ENCODE data around the gene SKIDA1.

Gene SKIDA1

GRCh38 chr10:21519397-21519933 lies 6.0 kb downstream of the SKIDA1 start:
- TF ChIP-seq CTCF (IDR thresholded peaks at IDR 0.05; ENCODE audit: low read depth, low read length, missing control alignments) = no peak
- H3K4me3 ChIP-seq (replicated peaks; ENCODE audit: low read depth, low read length) = peak overlapping the region; percentile 68
- DNase-seq (ENCODE audit: extremely low read depth, low read depth) = no peak

GRCh38 chr10:21518641-21519396 lies 6.7 kb downstream of the SKIDA1 start:
- no peak for DNase-seq (ENCODE audit: extremely low read depth, low read depth)
- H3K4me3 ChIP-seq (replicated peaks; ENCODE audit: low read depth, low read length) = peak overlapping the region; percentile 68
- TF ChIP-seq CTCF (IDR thresholded peaks at IDR 0.05; ENCODE audit: low read depth, low read length, missing control alignments) = no peak

GRCh38 chr10:21518149-21518640 lies 7.3 kb downstream of the SKIDA1 start:
- peak overlapping the region; percentile 68 for H3K4me3 ChIP-seq (replicated peaks; ENCODE audit: low read depth, low read length)
- TF ChIP-seq CTCF (IDR thresholded peaks at IDR 0.05; ENCODE audit: low read depth, low read length, missing control alignments) = no peak
- no peak for DNase-seq (ENCODE audit: extremely low read depth, low read depth)

GRCh38 chr10:21517134-21518031 lies 8.1 kb downstream of the SKIDA1 start:
- peak overlapping the region; percentile 68 for H3K4me3 ChIP-seq (replicated peaks; ENCODE audit: low read depth, low read length)
- DNase-seq (ENCODE audit: extremely low read depth, low read depth) = no peak
- TF ChIP-seq CTCF (IDR thresholded peaks at IDR 0.05; ENCODE audit: low read depth, low read length, missing control alignments) = no peak

GRCh38 chr10:21516242-21517131 lies 9.0 kb downstream of the SKIDA1 start:
- peak overlapping the region; percentile 68 for H3K4me3 ChIP-seq (replicated peaks; ENCODE audit: low read depth, low read length)
- TF ChIP-seq CTCF (IDR thresholded peaks at IDR 0.05; ENCODE audit: low read depth, low read length, missing control alignments) = no peak
- DNase-seq (ENCODE audit: extremely low read depth, low read depth) = no peak
